ENCODE results near the gene MAFF. TPM values are rescaled to one million over a fixed set of nuclear protein-coding genes. Genes with fewer than 3 reads are reported as not detected.

Gene MAFF
- total RNA-seq, 1 donor from 2014 or later: 4.7 TPM

- H3K9me3 ChIP-seq (replicated peaks): no peaks in the 10 kb centered on the region
- H3K27ac ChIP-seq (replicated peaks): peak overlapping the region; percentile 94
- H3K4me1 ChIP-seq: peaks cover 45% of the 10 kb centered on the region
- H3K27me3 ChIP-seq (ENCODE audit: low read depth): no peaks in the 10 kb centered on the region
- peak overlapping the region; percentile 76 for H3K4me3 ChIP-seq
- H3K36me3 ChIP-seq: no peaks in the 10 kb centered on the region
- DNase-seq: peak; percentile 44
- intact Hi-C loops (cut with micrococcal nuclease): no loop called here
- TF ChIP-seq CTCF (IDR thresholded peaks at IDR 0.05; ENCODE audit: borderline replicate concordance): no peak
Measured at GRCh38 chr22:38180841-38181452, 20.8 kb upstream of the MAFF start.

GRCh38 chr22:38181453-38182200 lies 20.2 kb upstream of the MAFF start, which contains the start of gene PLA2G6:
Gene PLA2G6, minus strand, starts transcription at chr22:38181830. Its CDS starts 12,404 bp downstream, at chr22:38169426.
- intact Hi-C loops (cut with micrococcal nuclease): no loop called here
- H3K27me3 ChIP-seq (ENCODE audit: low read depth): no peaks in the 10 kb centered on the region
- TF ChIP-seq CTCF (IDR thresholded peaks at IDR 0.05; ENCODE audit: borderline replicate concordance): no peak
- DNase-seq: peak; percentile 99
- no peaks in the 10 kb centered on the region for H3K36me3 ChIP-seq
- peak within 1 kb of the TSS; percentile 76 for H3K4me3 ChIP-seq
- peaks cover 38% of the 10 kb centered on the region for H3K4me1 ChIP-seq
- H3K27ac ChIP-seq (replicated peaks): peak within 1 kb of the TSS; percentile 94
- H3K9me3 ChIP-seq (replicated peaks): no peaks in the 10 kb centered on the region

- peaks cover 17% of the 10 kb centered on the region for H3K4me1 ChIP-seq
- H3K27ac ChIP-seq (replicated peaks): no peak overlapping the region
- no peaks in the 10 kb centered on the region for H3K9me3 ChIP-seq (replicated peaks)
- intact Hi-C loops (cut with micrococcal nuclease): no loop called here
- H3K36me3 ChIP-seq: no peaks in the 10 kb centered on the region
- TF ChIP-seq CTCF (IDR thresholded peaks at IDR 0.05; ENCODE audit: borderline replicate concordance): no peak
- no peaks in the 10 kb centered on the region for H3K27me3 ChIP-seq (ENCODE audit: low read depth)
- H3K4me3 ChIP-seq: no peak overlapping the region
- no peak for DNase-seq
Measured at GRCh38 chr22:38184788-38185187, 17.0 kb upstream of the MAFF start.

- no peak for TF ChIP-seq CTCF (IDR thresholded peaks at IDR 0.05; ENCODE audit: borderline replicate concordance)
- no peak for DNase-seq
- H3K27ac ChIP-seq (replicated peaks): no peak overlapping the region
- H3K9me3 ChIP-seq (replicated peaks): no peaks in the 10 kb centered on the region
- H3K4me3 ChIP-seq: no peak overlapping the region
- no peaks in the 10 kb centered on the region for H3K27me3 ChIP-seq (ENCODE audit: low read depth)
- intact Hi-C loops (cut with micrococcal nuclease): no loop called here
- no peaks in the 10 kb centered on the region for H3K36me3 ChIP-seq
- peaks cover 3% of the 10 kb centered on the region for H3K4me1 ChIP-seq
Measured at GRCh38 chr22:38186429-38186828, 15.4 kb upstream of the MAFF start.

- no peaks in the 10 kb centered on the region for H3K4me1 ChIP-seq
- no peaks in the 10 kb centered on the region for H3K9me3 ChIP-seq (replicated peaks)
- H3K36me3 ChIP-seq: no peaks in the 10 kb centered on the region
- TF ChIP-seq CTCF (IDR thresholded peaks at IDR 0.05; ENCODE audit: borderline replicate concordance): no peak
- no peaks in the 10 kb centered on the region for H3K27me3 ChIP-seq (ENCODE audit: low read depth)
- H3K27ac ChIP-seq (replicated peaks): no peak overlapping the region
- no peak for DNase-seq
- intact Hi-C loops (cut with micrococcal nuclease): no loop called here
- no peak overlapping the region for H3K4me3 ChIP-seq
Measured at GRCh38 chr22:38187413-38188212, 14.2 kb upstream of the MAFF start.
